ENCODE data around the gene GSN.

The GSN gene

GRCh38 chr9:121273064-121273775 is 5.3 kb downstream of the GSN start:
- DNase-seq (ENCODE audit: low spot score) = no peak

DNA sequence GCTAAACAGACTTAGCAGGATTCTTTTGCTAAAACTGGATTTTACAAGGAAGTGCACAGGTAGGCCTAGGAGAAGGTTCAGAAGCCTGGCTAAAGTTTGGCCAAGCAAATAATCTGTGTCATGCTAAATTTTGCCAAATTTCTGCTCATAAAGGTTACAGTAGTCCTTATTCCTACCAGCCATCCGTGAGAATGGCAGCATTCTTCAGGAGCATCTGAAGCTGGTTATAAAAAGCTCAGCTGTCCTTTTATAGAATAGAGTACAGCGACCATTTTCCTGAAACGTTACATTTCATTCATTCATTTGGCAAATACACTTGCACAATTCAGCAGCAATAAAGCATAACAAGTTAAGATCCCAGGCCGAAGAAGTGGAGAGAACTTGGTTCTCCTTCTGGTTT is 6.9 kb downstream of the GSN start:
- DNase-seq (ENCODE audit: low spot score) = no peak

DNA sequence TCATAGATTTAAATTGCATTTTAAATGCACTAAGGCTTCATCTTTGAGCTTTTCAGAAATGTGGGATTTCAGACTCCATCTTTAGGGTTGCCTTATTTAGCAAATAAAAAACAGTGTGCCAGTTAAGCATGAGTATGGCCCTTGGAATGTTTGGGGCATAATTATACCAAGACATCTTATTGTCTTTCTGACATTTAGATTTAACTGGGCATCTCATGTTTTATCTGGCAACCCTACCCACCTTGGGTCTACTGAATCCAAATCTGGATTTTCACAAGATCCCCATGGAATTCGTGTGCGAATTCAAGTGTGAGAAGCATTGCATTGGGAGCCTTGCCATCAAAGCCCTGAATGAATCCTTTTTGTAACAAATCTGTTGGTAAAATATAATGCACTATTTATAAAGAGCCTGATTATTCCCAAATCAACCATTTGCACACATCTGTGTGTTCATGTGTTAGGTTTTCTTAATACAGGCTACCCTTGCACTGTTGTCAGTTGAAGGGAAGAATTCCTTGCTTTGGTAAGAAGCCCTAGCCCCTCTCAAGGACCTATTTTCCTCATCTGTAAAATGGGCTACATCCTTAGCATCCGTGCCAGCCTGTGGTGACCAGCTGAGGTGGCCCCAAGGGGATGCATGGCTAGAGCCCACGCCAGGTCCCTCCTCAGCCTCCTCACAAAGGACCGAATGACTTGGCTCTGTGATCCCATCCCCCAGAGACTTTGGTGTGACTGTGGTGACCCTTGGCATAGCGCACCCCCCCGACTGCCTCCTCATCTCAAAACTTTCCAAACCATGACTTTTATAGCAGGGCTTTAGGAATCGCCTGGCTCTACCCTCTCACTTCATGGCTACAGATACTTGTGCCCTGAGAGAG is 8.1 kb downstream of the GSN start:
- DNase-seq (ENCODE audit: low spot score) = no peak

- DNase-seq (ENCODE audit: low spot score) = no peak
Measured at GRCh38 chr9:121277026-121277425, 9.1 kb downstream of the GSN start.

DNA sequence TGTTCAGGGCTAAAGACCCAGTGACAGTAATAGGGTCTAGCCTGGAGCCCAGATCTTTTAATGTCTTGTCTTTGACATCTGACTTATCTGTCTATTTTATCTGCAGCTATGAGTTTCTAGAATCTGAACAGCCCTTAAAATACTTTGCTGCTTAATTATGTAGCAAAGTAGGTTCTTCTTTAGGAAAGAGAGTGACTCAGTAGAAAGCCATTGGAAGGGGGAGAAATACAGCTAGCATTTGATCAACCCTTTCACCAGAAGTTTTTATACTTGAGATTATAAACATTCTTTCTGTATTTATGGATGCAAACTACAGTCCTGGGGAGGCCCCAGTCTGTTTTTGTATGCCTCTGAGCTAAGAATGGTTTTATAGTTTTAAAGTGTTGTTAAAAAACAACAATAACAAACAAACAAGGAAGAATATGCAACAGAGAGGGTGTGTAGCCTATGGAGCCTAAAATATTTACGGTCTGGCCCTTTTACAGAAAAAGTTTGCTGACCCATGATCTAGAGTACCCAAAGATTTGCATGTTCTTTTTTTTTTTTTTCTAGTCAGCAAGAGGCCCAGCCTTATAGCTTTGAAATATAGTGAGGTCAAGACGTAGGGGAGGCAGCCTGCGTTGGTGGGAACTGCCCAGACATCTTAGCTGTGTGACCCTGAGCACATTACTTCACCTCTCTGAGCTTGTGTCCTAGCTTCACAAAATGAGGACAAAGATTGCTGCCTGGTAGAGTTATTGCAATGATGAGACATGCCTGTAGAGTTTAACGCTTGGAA is 9.7 kb downstream of the GSN start:
- DNase-seq (ENCODE audit: low spot score) = no peak

GRCh38 chr9:121278477-121279261 is 10.7 kb downstream of the GSN start:
- peak; percentile 56 for DNase-seq (ENCODE audit: low spot score)

GRCh38 chr9:121279776-121280388 is 11.9 kb downstream of the GSN start:
- no peak for DNase-seq (ENCODE audit: low spot score)

DNA sequence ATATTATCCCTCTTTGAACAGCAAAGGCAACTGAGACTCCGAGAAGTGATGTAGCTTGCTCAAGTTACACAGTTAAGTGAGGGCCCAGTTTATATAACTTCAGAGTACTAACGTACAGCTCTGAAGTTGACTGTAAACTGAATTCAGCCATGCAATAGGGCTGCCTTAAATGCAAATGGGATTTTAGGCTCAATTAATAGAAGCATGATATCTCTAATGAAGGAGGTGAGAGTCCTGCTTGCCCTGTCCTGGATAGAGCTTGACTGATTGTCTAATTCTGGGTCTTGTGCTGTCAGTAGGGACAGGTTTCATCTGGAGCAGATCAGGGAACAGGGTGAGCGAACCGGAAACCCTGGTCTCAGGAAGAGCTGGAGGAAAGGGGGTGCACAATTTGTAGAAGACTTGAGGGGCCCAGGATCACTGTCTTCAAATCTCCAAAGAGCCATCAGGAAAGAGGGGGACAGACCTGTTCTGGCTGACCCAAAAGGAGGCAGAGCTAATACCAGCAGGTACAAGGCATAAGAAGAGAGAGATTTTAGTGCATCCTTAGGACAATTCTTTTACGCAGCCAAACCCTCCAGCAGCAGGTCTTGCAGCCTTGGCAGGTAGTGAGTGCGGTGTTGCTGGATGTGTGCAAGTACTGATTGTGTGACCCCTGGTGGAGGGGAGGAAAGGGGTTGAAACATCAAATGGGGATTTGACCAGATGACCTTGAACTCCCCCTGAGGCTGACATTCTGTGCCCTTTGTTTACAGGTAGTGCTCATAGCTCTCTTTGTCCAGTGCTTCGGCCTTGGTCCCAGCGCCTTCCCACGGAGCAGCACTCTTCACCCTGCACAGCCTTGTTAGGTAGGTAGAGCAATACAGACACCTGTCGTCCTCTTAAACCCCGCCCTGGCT is 13.0 kb downstream of the GSN start:
- no peak for DNase-seq (ENCODE audit: low spot score)

- no peak for DNase-seq (ENCODE audit: low spot score)
Measured at GRCh38 chr9:121281614-121282276, 13.8 kb downstream of the GSN start.

DNA sequence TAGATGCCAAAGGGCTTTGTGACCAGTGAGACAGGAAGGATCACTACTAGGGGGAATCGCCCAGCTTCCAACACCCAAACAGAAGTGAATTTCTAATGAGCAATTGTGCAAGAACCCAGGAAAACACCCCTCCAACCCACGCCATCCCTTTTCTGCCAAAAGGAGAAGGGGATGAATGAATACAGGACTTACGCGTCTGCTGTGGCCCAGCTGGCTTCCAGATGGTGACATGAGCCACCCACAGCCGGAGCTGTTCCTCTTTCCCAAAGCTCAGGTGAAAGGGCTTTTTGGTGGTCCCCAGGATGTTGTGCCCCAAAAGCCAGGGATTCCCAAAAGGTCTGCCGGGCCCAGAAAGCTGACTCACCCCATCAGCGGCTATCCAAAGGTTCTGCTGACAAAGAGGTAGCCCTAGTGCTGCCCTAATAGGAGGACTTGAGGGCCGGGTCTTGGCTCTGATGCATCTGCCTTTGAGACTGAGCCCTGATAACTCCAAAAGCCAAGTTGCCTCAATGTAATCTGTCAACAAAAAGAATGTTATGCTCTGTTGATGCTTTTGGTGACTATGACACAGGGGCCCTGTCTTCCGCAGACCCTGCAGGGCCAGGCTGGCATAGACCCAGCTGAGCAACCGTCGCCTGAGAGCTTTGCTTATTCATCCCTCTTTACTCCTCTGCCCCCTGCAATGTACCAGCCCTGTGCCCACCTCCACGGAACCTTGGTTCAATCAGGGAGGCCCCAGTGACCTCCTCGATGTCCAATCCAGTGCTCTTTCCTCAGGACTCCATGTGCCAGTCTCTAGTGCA is 14.5 kb downstream of the GSN start:
- DNase-seq (ENCODE audit: low spot score) = no peak

DNA sequence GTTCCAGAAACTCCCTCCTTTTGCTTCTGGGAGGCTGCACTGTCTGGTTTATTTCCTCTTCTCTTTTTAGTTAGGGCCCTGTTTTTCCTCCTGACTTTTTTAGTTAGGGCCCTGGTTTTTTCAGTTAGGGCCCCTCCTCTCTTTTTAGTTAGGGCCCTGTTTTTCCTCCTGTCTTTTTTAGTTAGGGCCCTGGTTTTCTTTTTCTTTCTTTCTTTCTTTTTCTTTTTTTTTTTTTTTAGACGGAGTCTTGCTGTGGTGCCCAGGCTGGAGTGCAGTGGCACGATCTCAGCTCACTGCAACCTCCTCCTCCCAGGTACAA is 15.1 kb downstream of the GSN start:
- DNase-seq (ENCODE audit: low spot score) = no peak

DNA sequence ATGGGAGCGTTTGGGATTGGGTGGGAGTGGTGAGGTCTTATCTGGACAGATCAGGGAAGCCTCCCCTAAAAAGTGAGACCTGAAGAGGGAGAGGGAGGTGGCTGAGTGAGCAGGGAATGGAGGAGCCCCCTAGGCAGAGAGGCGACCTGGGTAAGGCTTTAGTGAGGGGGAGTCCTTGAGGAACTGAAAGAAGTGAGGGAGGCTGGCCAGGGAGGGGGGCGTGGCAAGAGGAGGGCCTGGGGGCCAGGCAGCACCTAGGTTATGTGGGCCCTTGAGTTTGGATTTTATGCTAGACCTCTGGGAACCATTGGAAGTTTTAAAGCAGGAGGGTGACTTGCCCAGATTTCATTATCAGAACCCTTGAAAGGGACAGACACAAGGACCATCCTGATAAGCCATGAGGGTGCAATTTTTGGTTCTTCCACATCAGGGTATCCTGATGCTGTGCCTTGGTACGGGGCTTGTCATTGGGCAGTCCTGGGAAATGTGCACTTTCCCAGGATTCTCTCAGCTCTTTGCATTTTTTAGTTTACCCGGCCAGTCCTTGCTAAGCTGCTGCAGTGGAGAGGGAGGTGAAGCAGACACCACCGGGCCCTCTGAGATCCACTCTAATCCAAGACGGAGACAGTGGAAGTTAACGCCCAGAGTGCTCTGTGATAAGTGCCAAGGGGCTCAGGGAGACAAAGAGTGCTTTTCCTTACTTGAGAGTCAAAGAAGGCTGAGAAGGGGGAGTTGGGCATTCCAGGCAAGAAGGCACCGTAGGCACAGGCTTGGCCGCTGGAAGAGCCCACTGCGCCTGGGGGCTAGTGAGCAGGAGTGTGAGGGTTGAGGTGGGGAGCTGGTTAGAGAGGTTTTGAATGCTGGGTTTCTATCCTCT is 16.1 kb downstream of the GSN start:
- DNase-seq (ENCODE audit: low spot score) = no peak

- DNase-seq (ENCODE audit: low spot score) = no peak
Measured at GRCh38 chr9:121284733-121285451, 16.9 kb downstream of the GSN start.

GRCh38 chr9:121285835-121286687 is 18.1 kb downstream of the GSN start:
- DNase-seq (ENCODE audit: low spot score) = no peak

DNA sequence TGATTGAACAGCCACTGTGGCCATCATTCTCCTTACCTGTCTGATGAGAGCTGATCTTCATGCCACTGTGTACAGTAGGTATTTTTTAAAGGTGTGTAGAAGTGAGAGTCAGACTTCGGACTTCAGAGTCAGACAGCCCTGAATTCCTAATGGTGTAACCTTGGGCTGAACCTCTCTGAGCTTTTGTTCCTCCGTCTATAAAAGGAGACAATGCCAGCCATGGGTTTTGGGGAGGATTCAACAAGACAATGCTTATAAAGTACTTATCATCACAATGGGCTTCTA is 18.7 kb downstream of the GSN start:
- DNase-seq (ENCODE audit: low spot score) = no peak

GRCh38 chr9:121286973-121287741 is 19.2 kb downstream of the GSN start:
- DNase-seq (ENCODE audit: low spot score) = no peak

All from germinal center (tissue), 1 donor.